Activated CD4-positive, alpha-beta memory T cell treated with anti-CD3 and anti-CD28 coated beads, Interleukin-2, amount 10 ng/mL, durations not matched to agents 7 days and 5 days (primary cell): ENCODE results near the gene LNX1. TPM values are rescaled to one million over a fixed set of nuclear protein-coding genes. Genes with fewer than 3 reads are reported as not detected.
"Not testable (repeated sequence)": the region's sequence is repeated elsewhere in the genome, so short reads cannot be mapped to it uniquely, and the experiment has no call there.

Source experiments
- CTCF ChIA-PET: fragments of 350-600 bp; sonication (Branson Sonifier 250); formaldehyde crosslinking; loops from one replicate; lab custom pipeline; 2021; ENCODE audit warnings: antibody characterized with exemption, inconsistent platforms; lab: Charles Lee
- POLR2A ChIA-PET: fragments of 350-600 bp; sonication (Branson Sonifier 250); formaldehyde crosslinking; loops from one replicate; lab custom pipeline; 2021; ENCODE audit warnings: antibody characterized with exemption; lab: Charles Lee
- DNase-seq: peaks from one replicate; pipeline ENCODE4 v3.0.0-alpha.2; 2020
- H3K27ac Mint-ChIP-seq: one replicate; pipeline ENCODE4 v1.8.0; 2021; ENCODE audit warnings: mild to moderate bottlenecking, mixed read lengths
- H3K27me3 Mint-ChIP-seq: one replicate; pipeline ENCODE4 v1.8.0; 2021; ENCODE audit warnings: mixed read lengths
- H3K36me3 Mint-ChIP-seq: one replicate; pipeline ENCODE4 v1.8.0; 2021; ENCODE audit warnings: low read depth, mixed read lengths
- H3K4me1 Mint-ChIP-seq: one replicate; pipeline ENCODE4 v1.8.0; 2021; ENCODE audit warnings: mixed read lengths
- H3K4me3 Mint-ChIP-seq: one replicate; pipeline ENCODE4 v1.8.0; 2021; ENCODE audit warnings: mild to moderate bottlenecking, mixed read lengths
- H3K9me3 Mint-ChIP-seq: one replicate; pipeline ENCODE4 v1.8.0; 2021; ENCODE audit warnings: mixed read lengths
- total RNA-seq, 2 experiments: library from RNA; stranded (reverse); gene quantifications; one replicate each; pipeline ENCODE4 v1.2.3, GENCODE V29; 2021

Gene LNX1
- total RNA-seq, 2 experiments from 2014 or later, result not detected

- no peak overlapping the region for H3K4me3 Mint-ChIP-seq
- H3K4me1 Mint-ChIP-seq, result no peaks in the 10 kb centered on the region
- no peaks in the 10 kb centered on the region for H3K9me3 Mint-ChIP-seq
- ChIA-PET POLR2A (no interaction called here), CTCF (no interaction called here)
- H3K27ac Mint-ChIP-seq, result no peak overlapping the region
- H3K36me3 Mint-ChIP-seq, result no peaks in the 10 kb centered on the region
- DNase-seq, result no peak
- peaks cover 12% of the 10 kb centered on the region for H3K27me3 Mint-ChIP-seq
Observed at GRCh38 chr4:53476232-53477037, 114.9 kb downstream of the LNX1 start.

- H3K9me3 Mint-ChIP-seq, H3K27me3 Mint-ChIP-seq, POLR2A ChIA-PET, CTCF ChIA-PET, H3K27ac Mint-ChIP-seq, H3K4me3 Mint-ChIP-seq, H3K4me1 Mint-ChIP-seq, DNase-seq: not testable (repeated sequence)
- H3K36me3 Mint-ChIP-seq, result peaks cover 26% of the 10 kb centered on the region
Observed at GRCh38 chr4:53466576-53466975, 124.7 kb downstream of the LNX1 start.

- Mint-ChIP-seq H3K27me3 (no peaks in the 10 kb centered on the region), H3K9me3 (no peaks in the 10 kb centered on the region), H3K36me3 (peaks cover 32% of the 10 kb centered on the region), H3K4me1 (no peaks in the 10 kb centered on the region), H3K27ac (no peak overlapping the region), H3K4me3 (no peak overlapping the region)
- DNase-seq, result no peak
- ChIA-PET POLR2A (no interaction called here), CTCF (no interaction called here)
Observed at GRCh38 chr4:53465891-53466290, 125.4 kb downstream of the LNX1 start.

DNA sequence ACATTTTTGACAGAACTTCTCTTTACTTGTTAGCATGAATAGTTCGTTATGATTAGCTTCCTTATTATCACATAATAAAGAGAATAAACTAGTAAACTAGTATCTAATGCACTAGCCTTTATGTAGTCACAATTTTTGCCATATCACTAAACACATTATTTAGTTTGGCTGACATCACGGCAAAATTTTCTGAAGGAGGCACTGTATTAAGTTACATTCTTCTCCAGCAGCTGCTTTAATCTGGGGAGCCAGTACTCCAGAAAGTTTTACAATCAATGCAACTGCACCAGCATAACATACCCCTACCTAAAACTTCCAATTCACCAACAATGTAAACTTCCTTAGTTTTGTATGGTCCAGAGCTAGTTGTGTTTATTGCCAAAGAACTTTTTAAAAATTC, 126.0 kb downstream of the LNX1 start:
- CTCF ChIA-PET, result no interaction called here
- DNase-seq, result no peak
- H3K4me1 Mint-ChIP-seq, result no peaks in the 10 kb centered on the region
- peaks cover 35% of the 10 kb centered on the region for H3K36me3 Mint-ChIP-seq
- no peak overlapping the region for H3K4me3 Mint-ChIP-seq
- H3K27me3 Mint-ChIP-seq, result no peaks in the 10 kb centered on the region
- H3K9me3 Mint-ChIP-seq, result no peaks in the 10 kb centered on the region
- H3K27ac Mint-ChIP-seq, result no peak overlapping the region
- POLR2A ChIA-PET, result no interaction called here

DNA sequence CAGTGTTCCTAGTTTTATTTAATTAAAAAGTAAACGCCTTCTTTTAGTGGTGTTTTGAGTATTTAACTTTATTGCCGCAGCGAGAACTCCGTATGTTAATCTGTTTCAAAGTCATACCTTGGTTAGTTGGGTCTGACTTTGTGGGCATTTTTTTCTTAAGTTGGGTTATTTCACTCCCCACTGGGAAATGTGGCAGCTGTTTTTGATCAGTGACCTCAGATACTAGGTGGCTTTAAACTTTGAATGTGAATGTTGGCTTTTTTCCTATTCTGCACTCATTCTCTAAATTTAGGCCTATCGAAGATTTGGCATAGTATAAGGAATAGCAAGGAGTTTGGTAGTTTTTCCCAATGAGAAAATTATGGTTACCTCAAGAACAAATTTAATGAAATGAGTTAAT, 127.9 kb downstream of the LNX1 start:
- Mint-ChIP-seq H3K27ac (no peak overlapping the region), H3K4me1 (no peaks in the 10 kb centered on the region), H3K9me3 (no peaks in the 10 kb centered on the region), H3K36me3 (peaks cover 46% of the 10 kb centered on the region), H3K27me3 (no peaks in the 10 kb centered on the region), H3K4me3 (no peak overlapping the region)
- no peak for DNase-seq
- POLR2A ChIA-PET, result no interaction called here
- CTCF ChIA-PET, result no interaction called here

DNA sequence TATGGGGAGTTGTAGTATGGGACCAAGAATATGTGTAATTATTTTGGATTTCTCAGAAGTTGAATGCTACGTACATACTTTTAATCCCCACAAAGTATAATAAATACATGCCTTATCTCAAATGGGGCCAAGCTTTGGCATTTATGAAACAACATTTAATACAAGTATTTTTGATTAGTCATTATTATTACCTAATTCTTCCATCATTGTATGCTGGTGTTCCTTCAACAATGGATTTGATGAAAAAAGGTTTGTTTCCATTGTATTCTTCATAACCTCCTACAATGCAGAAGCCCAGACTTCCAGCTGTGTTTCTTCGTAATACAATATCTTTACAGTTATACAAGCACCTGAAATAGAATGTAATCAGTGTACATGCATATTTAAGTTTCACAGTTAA, 130.0 kb downstream of the LNX1 start:
- CTCF ChIA-PET, result no interaction called here
- H3K27ac Mint-ChIP-seq, result no peak overlapping the region
- no peak for DNase-seq
- H3K27me3 Mint-ChIP-seq, result no peaks in the 10 kb centered on the region
- no peaks in the 10 kb centered on the region for H3K4me1 Mint-ChIP-seq
- POLR2A ChIA-PET, result no interaction called here
- H3K36me3 Mint-ChIP-seq, result peaks cover 52% of the 10 kb centered on the region
- no peak overlapping the region for H3K4me3 Mint-ChIP-seq
- H3K9me3 Mint-ChIP-seq, result no peaks in the 10 kb centered on the region

GRCh38 chr4:53459548-53459947, 131.7 kb downstream of the LNX1 start:
- ChIA-PET CTCF (no interaction called here), POLR2A (no interaction called here)
- peaks cover 61% of the 10 kb centered on the region for H3K36me3 Mint-ChIP-seq
- H3K4me1 Mint-ChIP-seq, result no peaks in the 10 kb centered on the region
- no peak overlapping the region for H3K27ac Mint-ChIP-seq
- no peak for DNase-seq
- H3K9me3 Mint-ChIP-seq, result no peaks in the 10 kb centered on the region
- H3K4me3 Mint-ChIP-seq, result no peak overlapping the region
- no peaks in the 10 kb centered on the region for H3K27me3 Mint-ChIP-seq

GRCh38 chr4:53456178-53456577, 135.1 kb downstream of the LNX1 start:
- Mint-ChIP-seq H3K27me3 (no peaks in the 10 kb centered on the region), H3K9me3 (no peaks in the 10 kb centered on the region), H3K27ac (no peak overlapping the region), H3K4me1 (peaks cover 2% of the 10 kb centered on the region), H3K36me3 (peaks cover 56% of the 10 kb centered on the region), H3K4me3 (no peak overlapping the region)
- ChIA-PET POLR2A (no interaction called here), CTCF (interaction anchor here (1.0 kb wide), 1 partner anchor 443 kb away, joined by 3 read pairs; no protein-coding TSS in a partner anchor)
- no peak for DNase-seq

- CTCF ChIA-PET, result interaction anchor here (1.0 to 1.8 kb wide), 2 partner anchors 443 to 777 kb away, joined by 3 to 5 read pairs; no protein-coding TSS in a partner anchor
- Mint-ChIP-seq H3K36me3 (peaks cover 54% of the 10 kb centered on the region), H3K27me3 (no peaks in the 10 kb centered on the region)
Observed at GRCh38 chr4:53455766-53456165, 135.5 kb downstream of the LNX1 start.

DNA sequence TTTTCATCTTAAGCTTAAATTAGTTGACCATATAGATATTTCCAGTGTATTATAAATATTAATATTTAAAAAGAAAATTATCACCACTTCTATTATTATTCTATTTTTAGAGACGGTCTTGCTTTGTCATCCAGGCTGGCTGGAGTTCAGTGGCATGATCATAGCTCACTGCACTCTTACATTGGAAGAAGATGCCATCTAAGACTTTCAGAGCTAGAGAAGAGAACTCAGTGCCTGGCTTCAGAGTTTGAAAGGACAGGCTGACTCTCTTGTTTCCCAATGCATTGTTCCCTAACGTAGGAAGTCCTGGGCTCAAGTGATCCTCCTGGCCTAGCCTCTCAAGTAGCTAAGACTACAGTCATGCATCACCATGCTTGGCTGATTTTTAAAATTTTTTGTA, 137.9 kb downstream of the LNX1 start:
- Mint-ChIP-seq H3K4me3 (no peak overlapping the region), H3K27me3 (no peaks in the 10 kb centered on the region), H3K9me3 (no peaks in the 10 kb centered on the region), H3K27ac (no peak overlapping the region), H3K4me1 (peaks cover 7% of the 10 kb centered on the region), H3K36me3 (peaks cover 45% of the 10 kb centered on the region)
- ChIA-PET POLR2A (no interaction called here), CTCF (no interaction called here)
- no peak for DNase-seq

More at GRCh38 chr4:53455766-53456165, 135.5 kb downstream of the LNX1 start:
- POLR2A ChIA-PET, result no interaction called here
- Mint-ChIP-seq H3K9me3 (no peaks in the 10 kb centered on the region), H3K4me3 (no peak overlapping the region), H3K27ac (no peak overlapping the region), H3K4me1 (peaks cover 3% of the 10 kb centered on the region)
- no peak for DNase-seq

DNA sequence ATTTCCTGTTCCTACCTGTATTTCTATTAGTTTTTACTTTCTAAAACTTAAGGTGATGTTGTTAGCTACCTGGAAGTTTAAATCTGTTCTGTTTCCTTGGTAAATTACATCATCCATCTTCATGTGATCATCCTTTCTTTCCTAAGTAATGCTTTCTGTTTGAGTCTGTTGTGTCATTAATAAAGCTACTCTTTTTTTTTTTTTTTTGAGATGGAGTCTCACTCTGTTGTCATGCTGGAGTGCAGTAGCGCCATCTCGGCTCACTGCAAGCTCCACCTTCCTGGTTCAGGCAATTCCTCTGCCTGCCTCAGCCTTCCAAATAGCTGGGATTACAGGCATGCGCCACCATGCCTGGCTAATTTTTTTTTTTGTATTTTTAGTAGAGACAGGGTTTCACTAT, 140.5 kb downstream of the LNX1 start:
- Mint-ChIP-seq H3K4me3 (no peak overlapping the region), H3K9me3 (no peaks in the 10 kb centered on the region), H3K27ac (no peak overlapping the region), H3K4me1 (peaks cover 7% of the 10 kb centered on the region), H3K27me3 (no peaks in the 10 kb centered on the region), H3K36me3 (peaks cover 49% of the 10 kb centered on the region)
- no peak for DNase-seq
- CTCF ChIA-PET, result interaction anchor here (0.7 kb wide), 1 partner anchor 566 kb away, joined by 3 read pairs; no protein-coding TSS in a partner anchor
- POLR2A ChIA-PET, result no interaction called here

- POLR2A ChIA-PET, result no interaction called here
- no peak for DNase-seq
Observed at GRCh38 chr4:53444954-53445353, 146.3 kb downstream of the LNX1 start.

DNA sequence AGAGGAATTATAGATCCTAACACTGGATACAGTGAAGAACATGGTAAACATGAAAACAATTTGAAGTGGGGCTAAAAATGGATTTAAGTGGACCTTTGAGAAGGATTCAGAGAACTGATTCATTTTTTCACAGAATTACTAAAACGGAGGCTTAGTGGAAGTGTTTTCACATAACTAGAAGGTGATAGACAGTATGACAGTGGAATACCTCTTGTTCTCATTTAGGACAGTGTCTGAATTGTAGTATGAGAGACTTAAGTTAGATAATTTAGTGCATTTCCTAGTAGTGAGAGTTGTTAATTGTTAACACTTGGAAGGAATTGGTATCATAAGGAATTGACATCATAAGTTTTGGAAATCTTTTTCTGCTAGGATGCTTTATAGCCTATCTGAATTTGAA, 149.7 kb downstream of the LNX1 start:
- no peak overlapping the region for H3K4me3 Mint-ChIP-seq
- POLR2A ChIA-PET, result no interaction called here
- peaks cover 53% of the 10 kb centered on the region for H3K36me3 Mint-ChIP-seq
- CTCF ChIA-PET, result no interaction called here
- H3K27ac Mint-ChIP-seq, result no peak overlapping the region
- H3K9me3 Mint-ChIP-seq, result no peaks in the 10 kb centered on the region
- DNase-seq, result no peak
- no peaks in the 10 kb centered on the region for H3K4me1 Mint-ChIP-seq
- no peaks in the 10 kb centered on the region for H3K27me3 Mint-ChIP-seq

More at GRCh38 chr4:53444954-53445353, 146.3 kb downstream of the LNX1 start:
- no peak overlapping the region for H3K4me3 Mint-ChIP-seq
- H3K27ac Mint-ChIP-seq, result no peak overlapping the region
- H3K36me3 Mint-ChIP-seq, result peaks cover 50% of the 10 kb centered on the region
- CTCF ChIA-PET, result no interaction called here
- H3K4me1 Mint-ChIP-seq, result no peaks in the 10 kb centered on the region
- H3K9me3 Mint-ChIP-seq, result no peaks in the 10 kb centered on the region
- H3K27me3 Mint-ChIP-seq, result no peaks in the 10 kb centered on the region

DNA sequence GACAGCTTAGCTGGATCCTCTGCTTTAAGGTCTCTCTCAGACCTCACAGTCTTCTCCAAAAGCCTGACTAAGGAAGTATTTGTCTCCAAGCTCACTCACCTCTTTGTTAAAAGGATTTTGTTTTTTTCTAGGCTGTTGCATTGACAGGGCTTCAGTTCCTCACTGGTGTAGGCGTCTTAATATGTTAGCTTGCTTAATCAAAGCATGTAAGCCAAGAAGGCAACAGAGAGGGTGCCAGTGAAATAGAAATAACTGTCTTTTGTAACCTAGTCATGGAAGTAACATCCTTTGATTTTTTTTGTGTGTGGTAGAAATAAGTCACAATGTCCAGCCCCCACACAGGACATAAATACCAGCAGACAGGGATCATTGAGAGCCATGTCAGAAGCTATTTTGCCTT, 155.0 kb downstream of the LNX1 start:
- DNase-seq, result no peak
- ChIA-PET CTCF (no interaction called here), POLR2A (no interaction called here)
- peaks cover 14% of the 10 kb centered on the region for H3K4me1 Mint-ChIP-seq
- no peak overlapping the region for H3K4me3 Mint-ChIP-seq
- H3K9me3 Mint-ChIP-seq, result no peaks in the 10 kb centered on the region
- H3K36me3 Mint-ChIP-seq, result peaks cover 42% of the 10 kb centered on the region
- H3K27ac Mint-ChIP-seq, result no peak overlapping the region
- no peaks in the 10 kb centered on the region for H3K27me3 Mint-ChIP-seq
